Fibroblast of peridontal ligament (primary cell): Measurements from ENCODE around the gene ARID3B.

Experiments
- DNase-seq: peaks from one replicate; pipeline ENCODE4 v3.0.0-alpha.2; 2010; ENCODE audit errors: extremely low read depth

ARID3B gene

DNA sequence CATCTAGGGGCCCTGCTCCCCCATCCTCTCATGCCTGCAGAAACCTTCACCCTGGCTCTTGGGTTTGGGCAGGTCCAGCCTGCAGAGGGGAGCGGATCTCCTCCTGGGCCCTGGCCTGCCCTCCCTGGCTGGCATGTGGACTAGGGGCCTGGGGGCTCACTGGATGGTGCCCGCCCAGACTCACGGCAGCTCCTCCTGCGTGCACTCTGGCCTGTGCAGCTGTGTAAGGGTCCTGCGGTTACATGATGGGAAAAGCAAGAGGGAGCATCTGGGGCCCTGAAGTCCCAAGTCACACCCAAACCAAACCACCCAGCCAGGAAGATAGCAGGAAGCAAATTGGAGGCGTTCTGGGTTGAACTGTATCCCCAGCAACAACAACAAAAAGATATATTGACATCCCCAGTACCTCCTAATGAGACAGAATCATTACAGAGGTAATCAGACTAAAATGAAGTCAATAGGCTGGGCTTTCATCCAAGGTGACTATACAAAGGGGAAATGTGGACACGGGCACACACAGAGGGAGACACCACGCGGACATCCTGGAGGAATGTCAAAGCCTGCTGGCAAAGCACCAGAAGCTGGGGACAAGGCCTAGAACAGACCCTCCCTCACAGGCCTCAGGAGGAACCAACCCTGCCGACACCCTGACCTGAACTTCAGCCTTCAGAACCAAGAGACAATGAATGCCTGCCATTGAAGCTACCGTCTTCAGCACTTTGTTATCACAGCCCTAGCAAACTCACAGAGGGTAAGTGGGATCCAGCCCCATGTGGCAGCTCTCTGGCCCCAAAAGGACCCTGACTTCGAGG lies 64.2 kb downstream of the ARID3B start:
- no peak for DNase-seq

DNA sequence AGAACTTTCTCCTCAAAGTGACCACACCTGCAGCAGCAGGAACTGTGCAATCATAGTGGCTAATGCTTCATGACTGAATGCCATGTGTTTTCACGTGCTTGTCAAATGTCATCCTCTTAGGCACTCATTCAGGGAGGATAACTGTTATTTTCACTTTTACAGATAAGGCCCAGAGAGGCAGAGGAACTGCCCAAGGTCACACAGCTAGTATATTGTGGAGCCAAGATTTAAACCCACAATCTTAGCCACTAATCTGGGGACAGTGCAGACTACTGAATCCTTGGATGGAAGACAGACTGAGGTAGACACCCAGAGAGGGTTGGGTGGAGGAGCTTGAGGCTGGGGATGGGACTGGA lies 64.8 kb downstream of the ARID3B start:
- no peak for DNase-seq

DNA sequence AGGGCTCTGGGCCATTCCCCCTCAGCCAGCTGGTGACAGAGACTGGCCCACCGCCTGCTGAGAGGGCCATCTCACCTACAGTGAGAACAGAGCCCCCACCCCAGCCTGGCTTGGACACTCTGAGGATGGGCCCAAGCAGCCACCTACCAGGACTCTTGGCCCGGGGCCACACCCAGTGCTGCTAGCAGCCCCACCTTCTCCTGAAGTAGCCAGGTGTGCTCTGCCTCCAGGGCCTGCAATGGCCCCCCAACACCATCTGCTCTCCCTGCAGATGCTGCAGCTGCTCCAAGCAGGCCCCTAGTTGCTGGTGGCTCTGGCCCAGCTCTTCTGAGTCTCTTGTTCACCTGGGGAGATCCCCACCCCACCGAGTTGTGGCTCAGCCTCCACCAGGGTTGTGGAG lies 67.8 kb downstream of the ARID3B start:
- no peak for DNase-seq

DNA sequence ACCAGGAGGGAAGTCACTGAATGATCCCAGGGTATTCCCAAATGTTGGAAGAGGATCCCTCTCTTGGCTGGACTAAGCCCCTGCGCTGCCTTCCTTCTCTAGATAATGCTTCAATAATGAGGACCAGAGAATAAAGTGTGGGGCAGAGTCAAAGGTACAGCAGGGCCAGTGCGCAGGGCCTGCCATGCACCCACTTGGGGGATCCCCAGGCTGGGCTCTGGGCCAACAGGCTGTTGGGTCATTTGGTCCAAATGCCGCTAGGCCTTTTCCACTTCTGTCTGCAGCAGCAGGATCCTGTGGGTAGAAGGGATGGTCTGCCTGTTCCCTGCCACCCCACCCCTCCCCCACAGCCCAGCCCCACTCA lies 68.9 kb downstream of the ARID3B start:
- no peak for DNase-seq

DNA sequence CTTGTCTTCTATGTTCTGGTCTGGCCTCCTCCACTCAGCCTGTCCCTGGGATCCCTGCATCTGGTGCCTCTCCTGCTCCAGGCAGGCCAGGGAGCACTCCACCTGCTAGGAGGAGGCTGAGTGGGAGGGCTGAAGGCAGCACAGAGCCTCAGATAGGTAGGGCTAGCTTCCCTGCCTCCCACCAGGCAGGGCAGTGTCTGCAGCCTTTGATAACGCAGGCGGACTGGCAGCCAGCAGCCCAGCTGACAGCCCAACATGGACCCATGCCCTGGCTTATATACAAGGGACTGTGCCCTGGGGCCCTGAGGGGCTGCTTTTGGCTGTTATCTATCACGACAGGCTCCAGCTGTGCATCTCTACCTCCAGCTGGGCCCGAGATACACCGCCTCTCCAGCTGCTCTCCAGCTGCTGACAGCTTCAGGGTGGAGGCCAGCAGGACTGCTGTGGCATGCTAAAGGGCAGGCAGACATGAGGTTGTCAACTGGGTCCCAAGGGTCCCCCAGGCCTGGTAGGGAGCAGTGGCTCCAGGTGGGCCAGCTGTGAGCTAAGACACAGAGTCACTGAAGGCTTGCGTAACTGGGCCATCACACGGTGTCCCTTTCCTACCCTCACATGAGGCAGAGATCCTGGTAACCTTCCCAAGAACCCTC lies 69.4 kb downstream of the ARID3B start:
- DNase-seq = no peak

DNA sequence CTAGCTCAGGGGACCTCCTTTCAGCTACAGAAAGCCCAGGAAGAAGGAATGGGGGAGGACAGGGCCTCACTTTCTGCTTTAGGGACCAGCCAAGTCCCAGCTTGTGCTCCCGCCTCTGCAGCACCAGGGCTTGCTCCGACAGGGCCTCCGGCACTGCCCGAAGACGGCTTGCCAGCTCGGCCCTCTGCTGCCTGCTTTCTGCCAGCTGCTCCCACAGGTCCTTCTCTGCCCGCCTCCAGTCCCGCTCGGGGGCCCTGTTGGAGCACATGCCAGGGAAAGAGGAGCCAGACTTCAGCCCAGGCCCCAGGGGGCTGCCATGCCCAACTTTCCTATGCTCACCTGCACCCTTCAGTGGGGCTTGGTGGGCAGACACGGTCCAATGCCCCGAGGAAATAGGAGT lies 70.3 kb downstream of the ARID3B start:
- no peak for DNase-seq

DNA sequence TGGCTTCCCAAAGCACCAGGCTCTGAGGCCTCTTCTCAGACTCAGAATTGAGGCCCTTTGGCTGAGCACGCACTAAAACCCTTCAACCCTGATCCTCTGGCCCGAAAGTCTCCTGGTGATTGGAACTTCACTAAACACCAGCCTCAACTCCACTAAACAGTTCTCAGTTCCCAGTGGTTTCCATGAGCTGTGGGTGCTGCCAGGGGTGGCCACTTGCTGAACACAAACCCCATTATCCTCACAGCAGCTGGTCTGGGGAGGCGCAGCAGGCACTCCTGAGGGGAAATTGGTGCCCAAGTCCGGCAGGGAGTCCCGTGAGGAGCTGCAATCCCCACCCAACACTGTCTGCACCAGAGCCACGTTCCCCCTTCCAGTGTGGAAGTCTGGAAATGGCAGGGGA lies 70.8 kb downstream of the ARID3B start:
- DNase-seq = no peak

DNA sequence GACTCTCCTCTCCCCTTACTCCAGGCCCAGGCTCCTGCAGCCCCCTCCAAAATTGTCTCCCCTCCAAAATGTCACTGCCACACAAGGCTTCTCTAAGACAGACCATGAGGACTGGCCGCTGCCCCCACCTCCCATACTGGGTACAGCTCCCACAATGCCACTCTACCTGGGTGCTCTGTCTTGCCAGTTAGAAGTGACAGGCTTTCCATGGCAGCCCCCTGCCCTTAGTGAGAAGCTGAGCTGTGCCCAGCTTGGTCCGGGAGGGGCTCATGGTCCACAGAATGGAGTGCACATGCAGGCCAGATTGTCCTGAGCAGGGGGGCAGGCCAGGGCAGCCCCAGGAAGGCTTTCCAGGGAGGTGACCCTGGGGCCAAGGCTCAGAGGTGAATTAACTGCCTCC lies 71.7 kb downstream of the ARID3B start:
- DNase-seq = no peak

DNA sequence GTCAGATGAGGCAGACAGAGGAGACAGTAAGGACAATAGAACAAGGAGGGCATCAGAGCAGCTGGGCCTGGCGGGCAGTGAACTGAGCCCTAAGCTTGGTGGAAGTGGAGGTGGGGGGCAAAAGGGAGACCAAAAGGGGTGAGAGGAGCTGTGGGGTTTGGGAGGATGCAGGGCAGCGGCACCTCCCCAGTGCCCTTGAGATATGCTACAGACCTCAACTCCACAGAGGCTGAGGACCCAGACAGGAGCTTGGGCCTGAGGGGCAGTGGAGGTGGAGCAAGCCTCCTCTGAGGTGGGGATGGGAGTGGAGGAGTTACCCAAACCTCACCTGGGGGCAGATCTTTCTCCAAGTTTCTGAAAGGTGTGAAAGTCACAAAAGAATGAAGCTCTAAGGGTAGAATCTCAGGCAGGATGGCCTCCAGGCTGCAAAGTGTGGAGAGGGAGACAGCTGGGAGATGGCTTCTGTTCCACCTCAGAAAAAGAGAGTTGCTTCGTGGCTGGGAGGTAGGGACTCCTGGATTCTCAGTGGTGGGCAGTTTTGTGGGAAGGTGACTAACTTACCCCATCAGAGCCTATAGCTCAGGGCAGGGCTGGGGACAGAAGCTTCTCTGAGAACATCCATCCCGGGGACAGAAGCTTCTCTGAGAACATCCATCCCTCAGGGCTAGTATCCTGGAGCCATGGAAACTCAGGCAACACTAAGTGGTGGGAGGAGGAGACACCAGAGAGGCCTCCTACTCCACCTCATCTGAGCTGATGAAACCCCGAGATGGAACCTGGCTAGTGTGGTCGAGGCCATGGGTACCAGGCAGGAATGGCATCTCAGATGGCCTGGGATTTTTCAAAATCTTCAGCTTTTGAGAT lies 72.3 kb downstream of the ARID3B start:
- DNase-seq = no peak

DNA sequence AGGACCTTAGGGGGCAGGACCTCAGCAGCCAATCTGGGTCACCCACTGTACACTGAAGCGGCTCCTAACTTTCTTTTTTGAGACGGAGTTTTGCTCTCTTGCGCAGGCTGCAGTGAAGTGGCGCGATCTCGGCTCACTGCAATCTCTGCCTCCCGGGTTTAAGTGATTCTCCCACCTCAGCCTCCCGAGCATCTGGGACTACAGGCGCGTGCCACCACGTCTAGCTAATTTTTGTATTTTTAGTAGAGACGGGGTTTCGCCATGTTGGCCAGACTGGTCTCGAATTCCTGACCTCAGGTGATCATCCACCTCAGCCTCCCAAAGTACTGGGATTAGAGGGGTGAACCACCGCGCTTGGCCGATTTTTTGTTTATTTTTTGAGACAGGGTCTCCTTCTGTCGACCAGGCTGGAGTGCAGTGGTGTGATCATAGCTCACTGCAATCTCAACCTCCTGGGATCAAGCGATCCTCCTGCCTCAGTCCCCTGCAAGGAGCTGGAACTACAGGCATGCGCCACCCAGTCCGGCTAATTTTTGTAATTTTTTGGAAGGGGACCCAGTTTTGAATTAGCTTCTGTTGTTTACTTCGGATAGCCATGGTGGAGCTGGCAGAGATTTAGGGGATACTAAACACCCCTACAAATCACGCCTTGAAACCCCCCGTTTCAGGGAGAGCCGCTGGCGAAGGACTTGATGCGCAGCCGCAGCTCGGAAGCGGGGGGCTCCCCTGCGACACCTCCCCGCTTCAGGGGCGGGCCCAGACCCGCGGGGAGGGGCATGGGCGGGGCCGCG lies 73.1 kb downstream of the ARID3B start:
- DNase-seq = no peak

DNA sequence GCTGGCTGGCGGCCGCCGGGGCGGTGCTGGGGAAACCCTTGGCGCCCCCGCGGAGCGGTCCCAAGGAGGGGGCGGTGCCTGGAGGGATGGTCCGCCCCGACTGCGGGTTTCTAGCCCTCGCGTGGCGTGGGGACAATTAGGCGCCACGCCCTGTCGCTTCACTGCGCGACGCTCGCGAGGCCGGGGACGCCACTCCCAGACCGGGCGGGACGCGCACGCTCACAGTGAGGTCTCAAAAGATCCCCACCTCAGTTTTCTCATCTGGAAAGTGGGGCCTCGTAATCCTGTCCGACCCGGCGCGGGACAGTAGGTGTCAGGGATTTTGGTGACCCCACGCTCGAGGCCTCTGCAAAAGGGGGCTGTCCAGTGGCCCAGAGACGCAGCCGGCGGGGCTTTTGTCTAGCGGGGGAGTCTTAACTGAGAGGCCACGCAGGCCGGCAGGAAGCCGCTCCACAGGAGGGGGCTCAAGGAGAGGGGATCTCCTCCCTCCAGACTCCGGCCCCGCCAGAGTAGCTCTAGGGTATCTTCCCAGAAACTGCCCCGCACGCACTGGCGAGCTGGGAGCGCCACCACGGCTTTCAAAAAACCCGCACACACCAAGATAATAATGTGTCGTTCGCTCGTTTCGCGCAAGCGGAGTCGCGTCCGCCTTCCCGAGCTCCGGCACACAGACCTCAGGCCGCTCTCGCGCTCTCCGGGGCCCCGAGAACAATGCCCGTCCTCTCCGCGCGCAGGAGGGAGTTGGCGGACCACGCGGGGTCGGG lies 73.9 kb downstream of the ARID3B start:
- peak; percentile 68 for DNase-seq

DNA sequence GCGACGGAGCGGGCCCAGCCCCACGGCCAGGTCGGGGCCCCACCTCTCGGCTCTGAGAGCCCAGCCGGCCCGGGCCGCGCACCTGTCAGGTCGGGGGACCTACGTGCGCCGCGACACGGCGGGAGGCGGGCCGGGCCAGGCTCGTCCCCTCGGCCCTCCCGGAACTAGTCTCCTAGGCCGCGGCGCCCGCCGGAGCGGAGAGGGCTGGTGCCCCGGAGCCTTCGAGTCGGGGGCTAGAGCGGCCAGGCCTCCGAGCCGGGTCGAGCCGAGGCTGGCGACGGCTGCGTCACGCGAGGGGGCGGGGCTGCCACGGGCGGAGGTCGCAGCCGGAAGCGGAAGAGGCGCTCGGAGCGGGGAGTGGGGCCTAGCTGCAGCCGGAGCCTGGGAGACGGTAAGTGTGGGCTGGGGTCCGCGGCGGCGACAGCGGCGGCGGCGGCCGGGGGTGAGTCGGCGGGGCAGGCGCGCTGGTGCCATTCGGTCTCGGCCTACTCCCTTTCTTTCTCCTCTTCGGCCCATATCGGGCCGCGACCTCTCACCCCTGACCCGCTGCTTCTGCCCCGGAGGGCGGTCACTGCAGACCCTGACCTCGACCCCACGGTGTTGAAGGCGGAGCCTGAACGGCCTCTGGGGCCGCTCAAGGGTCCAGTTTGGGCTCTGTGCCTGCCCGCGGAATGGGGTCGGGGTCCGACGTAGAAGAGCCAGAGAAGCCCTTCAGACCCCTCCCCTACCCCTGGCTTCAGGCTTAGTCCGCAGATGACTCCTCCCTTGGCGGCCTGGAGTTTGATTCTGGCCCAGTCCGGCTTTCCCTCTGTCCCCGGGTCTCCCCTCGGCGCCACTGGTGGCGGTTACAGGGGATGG lies 74.7 kb downstream of the ARID3B start, which contains the start of gene CLK3:
Gene CLK3, plus strand, starts transcription at position 329 of the 858 bp plus-strand sequence. CDS start 3,361 bp downstream, outside the sequence.
- DNase-seq = peak; percentile 84

DNA sequence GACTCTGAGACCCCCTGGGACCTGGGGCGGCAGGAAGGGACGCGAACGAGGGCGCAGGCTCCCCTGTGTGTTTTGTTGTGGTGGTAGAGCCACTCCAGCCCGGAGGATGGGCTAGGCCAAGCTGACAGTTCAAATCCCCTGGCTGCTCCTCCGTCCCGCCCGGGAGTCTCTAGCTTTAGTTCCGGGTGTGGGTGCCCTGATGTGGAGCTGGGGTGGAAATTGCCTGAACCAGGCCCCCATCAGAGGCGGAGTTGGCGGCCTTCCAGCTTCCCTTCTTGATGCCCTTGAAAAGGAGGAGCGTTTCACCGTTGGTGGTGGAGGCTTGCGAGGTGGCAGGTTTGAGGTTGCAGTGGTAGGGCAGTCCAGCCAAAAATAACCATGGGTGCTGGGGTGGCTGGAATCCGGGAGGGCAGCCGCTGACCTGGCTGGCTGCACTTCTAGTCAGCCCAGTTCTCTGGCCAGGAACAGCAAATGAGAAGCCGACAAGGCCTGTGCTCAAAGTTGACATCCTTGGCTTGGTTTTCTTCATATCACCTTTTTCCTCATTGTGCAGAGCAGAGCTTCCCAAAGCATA lies 75.4 kb downstream of the ARID3B start:
- peak; percentile 64 for DNase-seq

DNA sequence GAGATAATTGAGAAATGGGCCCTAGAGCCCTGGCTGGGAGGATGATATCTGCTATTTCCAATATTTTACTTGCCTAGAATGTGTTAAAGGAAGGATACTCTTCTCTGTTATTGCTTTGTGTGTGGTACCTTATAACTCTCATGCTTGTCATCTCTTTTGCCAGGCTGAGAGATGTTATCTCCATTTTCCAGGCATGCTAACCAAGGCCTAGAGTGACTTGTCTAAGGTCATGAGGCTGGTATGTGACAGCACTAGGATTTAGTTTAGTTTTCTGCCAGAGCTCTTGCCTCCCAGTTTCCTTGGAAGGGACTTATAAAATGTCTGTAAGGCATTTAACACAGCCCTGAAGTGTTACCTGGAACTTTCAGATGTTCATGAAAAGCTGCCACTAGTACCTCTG lies 76.0 kb downstream of the ARID3B start:
- DNase-seq = no peak

DNA sequence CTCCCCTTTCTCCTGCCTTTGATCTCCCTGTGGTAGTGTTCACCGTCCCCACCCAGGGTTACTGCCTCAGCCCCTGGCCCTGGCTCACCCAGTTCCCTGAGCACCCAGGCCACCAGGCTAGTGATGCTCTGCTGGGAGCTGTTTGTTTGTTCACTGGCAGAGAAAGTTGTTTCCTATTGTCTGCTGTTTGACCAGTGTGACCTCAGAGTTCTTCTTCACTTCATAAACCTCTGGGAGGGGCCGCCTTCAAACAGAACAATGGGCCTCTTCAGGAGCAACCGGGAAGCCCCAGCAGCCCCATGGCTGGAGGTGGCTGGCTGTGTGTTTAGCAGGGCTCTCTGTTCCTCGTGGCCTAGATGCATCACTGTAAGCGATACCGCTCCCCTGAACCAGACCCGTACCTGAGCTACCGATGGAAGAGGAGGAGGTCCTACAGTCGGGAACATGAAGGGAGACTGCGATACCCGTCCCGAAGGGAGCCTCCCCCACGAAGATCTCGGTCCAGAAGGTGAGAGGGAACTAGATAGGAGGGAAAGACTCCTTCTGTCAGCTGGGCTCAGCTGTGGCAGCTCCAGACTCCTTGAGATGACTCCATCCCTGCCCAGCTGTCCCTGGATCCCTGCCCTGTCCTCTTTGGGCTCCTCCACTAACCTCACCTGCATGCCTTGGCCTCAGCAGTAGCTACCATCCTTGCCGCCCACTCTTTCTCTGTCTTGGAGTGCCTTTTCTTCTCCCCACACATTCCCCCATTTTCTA lies 78.0 kb downstream of the ARID3B start:
- no peak for DNase-seq

DNA sequence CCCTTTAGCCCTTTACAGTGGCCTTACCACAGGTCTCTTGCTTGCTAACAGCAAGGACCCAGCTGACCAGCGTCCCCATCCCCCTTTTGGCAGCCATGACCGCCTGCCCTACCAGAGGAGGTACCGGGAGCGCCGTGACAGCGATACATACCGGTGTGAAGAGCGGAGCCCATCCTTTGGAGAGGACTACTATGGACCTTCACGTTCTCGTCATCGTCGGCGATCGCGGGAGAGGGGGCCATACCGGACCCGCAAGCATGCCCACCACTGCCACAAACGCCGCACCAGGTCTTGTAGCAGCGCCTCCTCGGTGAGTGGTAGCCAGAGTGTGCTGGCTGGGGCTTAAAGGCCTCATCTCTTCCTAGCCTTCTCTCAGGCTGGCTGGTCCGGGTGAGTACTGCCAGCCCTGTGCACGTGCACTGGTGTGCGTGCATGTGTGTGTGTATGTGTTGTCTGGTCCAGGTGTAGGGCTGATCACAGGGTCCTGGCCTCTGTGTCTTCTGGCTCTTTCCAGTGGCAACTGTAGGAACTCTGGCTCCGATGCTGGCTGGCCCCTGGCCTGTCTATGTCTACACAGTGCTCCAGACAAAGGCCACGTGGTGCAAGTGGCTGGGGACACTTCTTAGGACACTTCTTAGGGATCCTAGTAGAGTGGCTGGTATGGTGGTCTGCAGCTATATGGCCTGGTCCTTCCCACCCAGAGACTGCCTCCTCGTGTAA lies 79.1 kb downstream of the ARID3B start:
- DNase-seq = no peak

DNA sequence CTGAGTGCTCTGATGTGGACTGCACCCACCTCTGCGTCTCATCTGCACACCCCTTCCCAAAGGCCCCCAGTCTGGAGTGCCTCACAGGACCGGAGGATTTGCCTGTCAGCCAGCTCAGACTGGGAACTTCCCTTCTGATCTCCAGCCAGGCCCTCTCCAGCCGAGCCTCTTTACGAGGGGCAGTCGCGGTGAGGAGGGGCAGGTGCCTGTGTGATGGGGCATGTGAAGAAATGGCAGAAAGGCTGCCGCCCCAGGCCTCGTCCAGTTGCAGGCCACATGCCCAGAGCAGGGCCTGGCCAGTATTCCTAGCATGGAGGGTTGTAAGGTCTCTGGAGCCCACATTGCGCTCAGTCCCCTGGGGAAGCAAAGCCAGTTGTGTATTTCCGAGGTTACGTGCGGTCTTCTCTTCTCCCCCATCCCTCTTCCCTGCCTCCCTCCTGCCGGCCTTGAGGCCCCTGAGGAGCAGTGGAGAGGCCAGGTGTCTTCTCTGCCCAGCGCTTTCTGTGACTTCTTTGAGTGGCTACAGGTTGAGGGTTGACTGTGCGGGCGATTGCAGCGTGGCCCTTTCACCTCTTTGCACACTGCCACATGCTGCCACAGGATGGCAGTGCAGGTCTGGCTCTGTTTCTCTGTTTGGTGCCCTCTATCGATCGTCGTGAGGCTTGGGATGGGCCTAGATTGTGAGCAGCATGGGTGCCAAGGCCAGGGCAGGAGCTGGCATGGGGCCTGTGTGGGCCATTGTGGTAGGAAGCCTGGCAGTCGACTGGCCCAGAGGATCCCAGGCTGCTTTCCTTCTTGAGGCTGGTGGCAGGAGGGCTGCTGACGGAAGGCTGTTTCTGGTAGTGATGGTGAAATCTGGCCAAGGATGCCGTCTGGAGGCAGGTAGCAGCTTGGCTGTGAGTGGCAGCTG lies 79.9 kb downstream of the ARID3B start:
- peak; percentile 70 for DNase-seq
